Neuronal stem cell (in vitro differentiated cells): ENCODE results near the gene SLC22A15.
A peak's percentile ranks its signal among the peaks of the same experiment; 100 is the strongest.

Source experiments
- DNase-seq: peaks from one replicate; pipeline ENCODE4 v3.0.0-alpha.2; 2013; ENCODE audit warnings: low spot score
- H2AFZ ChIP-seq: one replicate; pipeline ENCODE4 v1.6.1; 2013; ENCODE audit warnings: mild to moderate bottlenecking, low read length, inconsistent platforms
- H2AK5ac ChIP-seq: 2 replicates; pipeline ENCODE4 v1.6.1; 2013; ENCODE audit warnings: low read depth, mild to moderate bottlenecking, inconsistent platforms, low read length, moderate library complexity, mixed read lengths
- H2BK120ac ChIP-seq: 2 replicates; pipeline ENCODE4 v1.6.1; 2013; ENCODE audit warnings: low read depth, mild to moderate bottlenecking, inconsistent platforms, low read length, moderate library complexity, mixed read lengths
- H2BK12ac ChIP-seq: one replicate; pipeline ENCODE4 v1.6.1; 2013; ENCODE audit warnings: low read length, inconsistent platforms
- H2BK15ac ChIP-seq: 2 replicates; pipeline ENCODE4 v1.6.1; 2013; ENCODE audit warnings: mild to moderate bottlenecking, low read length, inconsistent platforms, mixed read lengths
- H2BK5ac ChIP-seq: one replicate; pipeline ENCODE4 v1.6.1; 2013; ENCODE audit warnings: inconsistent platforms, mild to moderate bottlenecking, low read length, moderate library complexity
- H3K14ac ChIP-seq: one replicate; pipeline ENCODE4 v1.6.1; 2013; ENCODE audit warnings: low read length, inconsistent platforms
- H3K18ac ChIP-seq: 2 replicates; pipeline ENCODE4 v1.6.1; 2013; ENCODE audit warnings: low read length, inconsistent platforms
- H3K23ac ChIP-seq: 2 replicates; pipeline ENCODE4 v1.6.1; 2013; ENCODE audit warnings: low read depth, mild to moderate bottlenecking, mixed read lengths, low read length, inconsistent platforms; ENCODE audit not compliant: poor library complexity
- H3K27ac ChIP-seq: replicated peaks from 3 replicates; pipeline ENCODE4 v1.5.1; 2013; ENCODE audit warnings: low read length, inconsistent platforms
- H3K27me3 ChIP-seq, 3 experiments: 2 replicates each; pipeline ENCODE4 v1.6.1; 2013; ENCODE audit warnings: low read length in 3 of 3, mild to moderate bottlenecking in 2 of 3, inconsistent platforms in 1 of 3, low read depth in 1 of 3, mixed read lengths in 1 of 3, moderate library complexity in 1 of 3; ENCODE audit not compliant: control insufficient read depth in 3 of 3, insufficient read depth in 3 of 3
- H3K36me3 ChIP-seq, 2 donors: replicated peaks in 1 of 2; 2 replicates each; pipeline ENCODE4 v1.6.1; 2013; ENCODE audit warnings: low read length in 2 of 2; ENCODE audit not compliant: control insufficient read depth in 2 of 2, insufficient read depth in 2 of 2
- H3K4ac ChIP-seq: 2 replicates; pipeline ENCODE4 v1.6.1; 2013; ENCODE audit warnings: inconsistent platforms, mild to moderate bottlenecking, low read length, moderate library complexity
- H3K4me1 ChIP-seq, 2 donors: 1 replicate in 1 of 2; 2 replicates in 1 of 2; pipeline ENCODE4 v1.6.1; 2013; ENCODE audit warnings: low read length in 2 of 2, low read depth in 1 of 2; ENCODE audit not compliant: control insufficient read depth in 2 of 2, insufficient read depth in 1 of 2
- H3K4me2 ChIP-seq: one replicate; pipeline ENCODE4 v1.6.1; 2013; ENCODE audit warnings: mild to moderate bottlenecking, low read length, inconsistent platforms; ENCODE audit not compliant: insufficient read depth, poor library complexity, severe bottlenecking
- H3K4me3 ChIP-seq, 2 donors: 2 replicates each; pipeline ENCODE4 v1.5.1; 2013; ENCODE audit warnings: low read length in 2 of 2, mild to moderate bottlenecking in 2 of 2, inconsistent platforms in 1 of 2, moderate library complexity in 1 of 2
- H3K79me1 ChIP-seq: one replicate; pipeline ENCODE4 v1.6.1; 2013; ENCODE audit warnings: low read depth, mild to moderate bottlenecking, inconsistent platforms, low read length, moderate library complexity
- H3K9ac ChIP-seq: one replicate; pipeline ENCODE4 v1.6.1; 2013; ENCODE audit warnings: mild to moderate bottlenecking, low read depth, low read length, inconsistent platforms; ENCODE audit not compliant: poor library complexity
- H3K9me3 ChIP-seq, 2 donors: replicated peaks in 1 of 2; 2 replicates each; pipeline versions ENCODE3 to v1.6.1; 2013; ENCODE audit warnings: low read length in 2 of 2, mild to moderate bottlenecking in 2 of 2, inconsistent platforms in 1 of 2, low read depth in 1 of 2, mixed read lengths in 1 of 2, moderate library complexity in 1 of 2; ENCODE audit not compliant: control insufficient read depth in 2 of 2, insufficient read depth in 1 of 2
- H4K8ac ChIP-seq: one replicate; pipeline ENCODE4 v1.6.1; 2013; ENCODE audit warnings: low read depth, mild to moderate bottlenecking, inconsistent platforms, low read length, moderate library complexity
- H4K91ac ChIP-seq: one replicate; pipeline ENCODE4 v1.6.1; 2013; ENCODE audit warnings: low read length, low read depth, mild to moderate bottlenecking, inconsistent platforms; ENCODE audit not compliant: poor library complexity
- WGBS, 2 donors: extraction: QIAGEN DNeasy Blood & Tissue Kit; methylation state at CpG; one replicate each; pipeline ENCODE4 v1.1.7; 2013; ENCODE audit warnings: missing lambda C conversion rate in 2 of 2, mixed read lengths in 1 of 2; ENCODE audit not compliant: insufficient read length in 2 of 2, insufficient replicate concordance in 1 of 2; ENCODE audit errors: extremely low coverage in 2 of 2; 5-methylcytosine and 5-hydroxymethylcytosine counted together

SLC22A15 gene

GRCh38 chr1:116018007-116018406 lies 41.7 kb downstream of the SLC22A15 start:
- no peak overlapping the region for H3K9ac ChIP-seq
- no peaks in the 10 kb centered on the region for H3K9me3 ChIP-seq
- H2AFZ ChIP-seq, result no peak overlapping the region
- H3K18ac ChIP-seq, result no peak overlapping the region
- H2AK5ac ChIP-seq, result no peak overlapping the region
- no peaks in the 10 kb centered on the region for H3K79me1 ChIP-seq
- no peak overlapping the region for H2BK15ac ChIP-seq
- no peak overlapping the region for H4K91ac ChIP-seq
- no peak overlapping the region for H3K14ac ChIP-seq
- no peak overlapping the region for H3K23ac ChIP-seq
- H4K8ac ChIP-seq, result no peak overlapping the region
- no peak overlapping the region for H3K4ac ChIP-seq
- no peaks in the 10 kb centered on the region for H3K36me3 ChIP-seq
- no CpG with 5 or more reads among the region's 5 CpGs for WGBS, 2 donors
- peaks cover 0 to 1% (median 0%) of the 10 kb centered on the region in 3 experiments for H3K27me3 ChIP-seq
- no peak overlapping the region for H3K4me2 ChIP-seq
- no peak overlapping the region for H2BK120ac ChIP-seq
- H2BK12ac ChIP-seq, result no peak overlapping the region
- no peaks in the 10 kb centered on the region for H3K4me1 ChIP-seq
- no peak overlapping the region for H2BK5ac ChIP-seq
- DNase-seq, result no peak
- H3K27ac ChIP-seq, result no peak overlapping the region
- H3K4me3 ChIP-seq, result no peak overlapping the region

GRCh38 chr1:116019653-116020253 lies 43.4 kb downstream of the SLC22A15 start:
- Histone ChIP-seq H3K79me1 (no peaks in the 10 kb centered on the region), H2AFZ (no peak overlapping the region), H3K4ac (no peak overlapping the region), H3K27me3 (peaks cover 0 to 1% (median 0%) of the 10 kb centered on the region in 3 experiments), H3K36me3 (no peaks in the 10 kb centered on the region), H2AK5ac (no peak overlapping the region), H3K9me3 (no peaks in the 10 kb centered on the region), H3K4me1 (no peaks in the 10 kb centered on the region), H3K4me3 (no peak overlapping the region), H2BK5ac (no peak overlapping the region), H4K91ac (no peak overlapping the region), H2BK15ac (no peak overlapping the region), H3K18ac (no peak overlapping the region), H3K4me2 (no peak overlapping the region), H3K14ac (no peak overlapping the region), H3K27ac (no peak overlapping the region), H3K9ac (no peak overlapping the region), H4K8ac (no peak overlapping the region), H2BK120ac (no peak overlapping the region), H3K23ac (no peak overlapping the region), H2BK12ac (no peak overlapping the region)
- no CpG with 5 or more reads among the region's 4 CpGs for WGBS, 2 donors
- no peak for DNase-seq

GRCh38 chr1:116020668-116021272 lies 44.5 kb downstream of the SLC22A15 start:
- H3K4ac ChIP-seq, result no peak overlapping the region
- no peak overlapping the region for H3K23ac ChIP-seq
- H3K14ac ChIP-seq, result no peak overlapping the region
- no peak overlapping the region for H2BK120ac ChIP-seq
- H3K9me3 ChIP-seq, result no peaks in the 10 kb centered on the region
- peak; percentile 42 for DNase-seq
- no CpG with 5 or more reads among the region's 5 CpGs for WGBS, 2 donors
- H4K8ac ChIP-seq, result no peak overlapping the region
- no peak overlapping the region for H2BK12ac ChIP-seq
- peaks cover 0 to 1% (median 0%) of the 10 kb centered on the region in 3 experiments for H3K27me3 ChIP-seq
- H3K36me3 ChIP-seq, result no peaks in the 10 kb centered on the region
- H2AFZ ChIP-seq, result no peak overlapping the region
- no peak overlapping the region for H3K18ac ChIP-seq
- H2AK5ac ChIP-seq, result no peak overlapping the region
- H3K4me3 ChIP-seq, result no peak overlapping the region
- no peak overlapping the region for H2BK5ac ChIP-seq
- H3K9ac ChIP-seq, result no peak overlapping the region
- H3K79me1 ChIP-seq, result no peaks in the 10 kb centered on the region
- no peak overlapping the region for H4K91ac ChIP-seq
- H3K4me1 ChIP-seq, result no peaks in the 10 kb centered on the region
- no peak overlapping the region for H2BK15ac ChIP-seq
- H3K27ac ChIP-seq, result no peak overlapping the region
- no peak overlapping the region for H3K4me2 ChIP-seq

GRCh38 chr1:116024626-116025025 lies 48.3 kb downstream of the SLC22A15 start:
- no peak for DNase-seq
- WGBS, 2 donors, result no CpG with 5 or more reads among the region's 3 CpGs
- no peak overlapping the region for H4K91ac ChIP-seq

More at GRCh38 chr1:116024626-116025025, 48.3 kb downstream of the SLC22A15 start:
- Histone ChIP-seq H3K4me3 (no peak overlapping the region), H2AK5ac (no peak overlapping the region), H3K79me1 (no peaks in the 10 kb centered on the region), H3K36me3 (no peaks in the 10 kb centered on the region), H3K9me3 (no peaks in the 10 kb centered on the region), H4K8ac (no peak overlapping the region), H2BK12ac (no peak overlapping the region), H3K23ac (no peak overlapping the region), H3K4me2 (no peak overlapping the region), H2BK5ac (no peak overlapping the region), H3K27ac (no peak overlapping the region), H3K4me1 (peaks cover 0 to 3% of the 10 kb centered on the region in 2 donors), H3K9ac (no peak overlapping the region), H3K14ac (no peak overlapping the region), H3K27me3 (peaks cover 0 to 1% (median 0%) of the 10 kb centered on the region in 3 experiments), H2AFZ (no peak overlapping the region), H3K18ac (no peak overlapping the region), H2BK15ac (no peak overlapping the region), H3K4ac (no peak overlapping the region), H2BK120ac (no peak overlapping the region)
